Measurements from ENCODE around the gene SLC5A11.

SLC5A11 gene

GRCh38 chr16:24821129-24821528 is 24.6 kb upstream of the SLC5A11 start:
- ATAC-seq, result no peak
- TF ChIP-seq ZNF565 (CRISPR knock-in tag; conservative IDR thresholded peaks at IDR 0.05; ENCODE audit: low read depth) (no peak), ZC3H10 (CRISPR knock-in tag; IDR thresholded peaks at IDR 0.05) (no peak), CREB5 (CRISPR knock-in tag; IDR thresholded peaks at IDR 0.05; ENCODE audit: low read depth) (no peak), POU6F1 (CRISPR knock-in tag; IDR thresholded peaks at IDR 0.05; ENCODE audit: borderline replicate concordance, low read depth) (no peak), ISL1 (CRISPR knock-in tag; IDR thresholded peaks at IDR 0.05) (no peak), OSR1 (CRISPR knock-in tag; IDR thresholded peaks at IDR 0.05) (no peak), GLIS3 (CRISPR knock-in tag; IDR thresholded peaks at IDR 0.05) (no peak), SNAI2 (CRISPR knock-in tag; IDR thresholded peaks at IDR 0.05) (no peak), BACH2 (CRISPR knock-in tag; IDR thresholded peaks at IDR 0.05; ENCODE audit: borderline replicate concordance) (no peak)

GRCh38 chr16:24822542-24822941 is 23.2 kb upstream of the SLC5A11 start:
- TF ChIP-seq ZFP30 (CRISPR knock-in tag; IDR thresholded peaks at IDR 0.05), result no peak
- no peak for TF ChIP-seq ESRRG (CRISPR knock-in tag; IDR thresholded peaks at IDR 0.05)
- no peak for TF ChIP-seq ZC3H10 (CRISPR knock-in tag; IDR thresholded peaks at IDR 0.05)
- no peak for TF ChIP-seq SNAI2 (CRISPR knock-in tag; IDR thresholded peaks at IDR 0.05)
- TF ChIP-seq ZFP3 (CRISPR knock-in tag; IDR thresholded peaks at IDR 0.05), result no peak
- TF ChIP-seq BACH2 (CRISPR knock-in tag; IDR thresholded peaks at IDR 0.05; ENCODE audit: borderline replicate concordance), result no peak
- TF ChIP-seq RARB (CRISPR knock-in tag; IDR thresholded peaks at IDR 0.05), result no peak
- TF ChIP-seq POU6F1 (CRISPR knock-in tag; IDR thresholded peaks at IDR 0.05; ENCODE audit: borderline replicate concordance, low read depth), result no peak
- TF ChIP-seq PATZ1 (CRISPR knock-in tag; IDR thresholded peaks at IDR 0.05; ENCODE audit: borderline replicate concordance), result no peak
- TF ChIP-seq CSDC2 (CRISPR knock-in tag; IDR thresholded peaks at IDR 0.05), result no peak
- TF ChIP-seq ZNF70 (CRISPR knock-in tag; IDR thresholded peaks at IDR 0.05), result no peak
- no peak for TF ChIP-seq TSHZ2 (CRISPR knock-in tag; IDR thresholded peaks at IDR 0.05)
- no peak for TF ChIP-seq ZNF8 (CRISPR knock-in tag; IDR thresholded peaks at IDR 0.05)
- no peak for ATAC-seq

- no peak for TF ChIP-seq TOX (CRISPR knock-in tag; IDR thresholded peaks at IDR 0.05; ENCODE audit: borderline replicate concordance)
- no peak for TF ChIP-seq ZNF565 (CRISPR knock-in tag; conservative IDR thresholded peaks at IDR 0.05; ENCODE audit: low read depth)
- no peak for TF ChIP-seq ZFP3 (CRISPR knock-in tag; IDR thresholded peaks at IDR 0.05)
- TF ChIP-seq BACH2 (CRISPR knock-in tag; IDR thresholded peaks at IDR 0.05; ENCODE audit: borderline replicate concordance), result no peak
- TF ChIP-seq ARNTL (CRISPR knock-in tag; IDR thresholded peaks at IDR 0.05; ENCODE audit: borderline replicate concordance, low read depth), result no peak
- TF ChIP-seq ZC3H10 (CRISPR knock-in tag; IDR thresholded peaks at IDR 0.05), result no peak
- no peak for ATAC-seq
Observed at GRCh38 chr16:24822974-24823373, 22.8 kb upstream of the SLC5A11 start.
